GM04504 (cell line): Measurements from ENCODE around the gene NUDT17.
"Not testable (repeated sequence)": the region's sequence is repeated elsewhere in the genome, so short reads cannot be mapped to it uniquely, and the experiment has no call there.

ENCODE experiments used
- DNase-seq: peaks from one replicate; pipeline ENCODE4 v3.0.0-alpha.2; 2012; ENCODE audit warnings: low read depth

The NUDT17 gene

GRCh38 chr1:145845514-145846161 is at the start of gene NUDT17:
TSS of gene NUDT17 (plus strand) at chr1:145845630. CDS start at chr1:145845641, 11 bp downstream.
- peak; percentile 51 for DNase-seq

GRCh38 chr1:145796753-145797152 is 48.7 kb upstream of the NUDT17 start:
- DNase-seq, result no peak

GRCh38 chr1:145799806-145800205 is 45.6 kb upstream of the NUDT17 start:
- DNase-seq, result no peak

GRCh38 chr1:145804235-145805045 is 41.0 kb upstream of the NUDT17 start:
- DNase-seq, result no peak

- no peak for DNase-seq
These were observed 40.4 kb upstream of the NUDT17 start for GRCh38 chr1:145805057-145805456.

GRCh38 chr1:145806408-145806807 is 39.0 kb upstream of the NUDT17 start:
- no peak for DNase-seq

- no peak for DNase-seq
These were observed 38.6 kb upstream of the NUDT17 start for GRCh38 chr1:145806844-145807243.

GRCh38 chr1:145812977-145813810 is 32.2 kb upstream of the NUDT17 start:
- not testable (repeated sequence) for DNase-seq

- DNase-seq, result not testable (repeated sequence)
These were observed 27.3 kb upstream of the NUDT17 start for GRCh38 chr1:145818095-145818494.

GRCh38 chr1:145822779-145823331 is 22.6 kb upstream of the NUDT17 start:
- DNase-seq, result not testable (repeated sequence)

GRCh38 chr1:145823565-145824498 is 21.6 kb upstream of the NUDT17 start, which contains the start of the genes POLR3C and RNF115:
TSS of gene POLR3C (plus strand) at chr1:145824200. CDS start at chr1:145825777, 1,577 bp downstream.
TSS of gene RNF115 (minus strand) at chr1:145824095. CDS start at chr1:145823873, 222 bp downstream.
- peak; percentile 84 for DNase-seq

GRCh38 chr1:145824499-145824842 is 21.0 kb upstream of the NUDT17 start:
- DNase-seq, result no peak

- DNase-seq, result no peak
These were observed 19.4 kb upstream of the NUDT17 start for GRCh38 chr1:145826030-145826429.

- no peak for DNase-seq
These were observed 17.5 kb upstream of the NUDT17 start for GRCh38 chr1:145827966-145828365.

- no peak for DNase-seq
These were observed 16.9 kb upstream of the NUDT17 start for GRCh38 chr1:145828367-145829026.

- not testable (repeated sequence) for DNase-seq
These were observed 14.6 kb upstream of the NUDT17 start for GRCh38 chr1:145830810-145831209.

GRCh38 chr1:145837656-145838055 is 7.8 kb upstream of the NUDT17 start:
- no peak for DNase-seq

- DNase-seq, result no peak
These were observed 2.4 kb upstream of the NUDT17 start for GRCh38 chr1:145843031-145843430.

GRCh38 chr1:145845144-145845513 is 301 bp upstream of the NUDT17 start:
- DNase-seq, result no peak

- no peak for DNase-seq
These were observed 777 bp downstream of the NUDT17 start for GRCh38 chr1:145846201-145846612.
